ENCODE results near the gene ADAMTSL3.
A peak's percentile ranks its signal among the peaks of the same experiment; 100 is the strongest.

Gene ADAMTSL3

DNA sequence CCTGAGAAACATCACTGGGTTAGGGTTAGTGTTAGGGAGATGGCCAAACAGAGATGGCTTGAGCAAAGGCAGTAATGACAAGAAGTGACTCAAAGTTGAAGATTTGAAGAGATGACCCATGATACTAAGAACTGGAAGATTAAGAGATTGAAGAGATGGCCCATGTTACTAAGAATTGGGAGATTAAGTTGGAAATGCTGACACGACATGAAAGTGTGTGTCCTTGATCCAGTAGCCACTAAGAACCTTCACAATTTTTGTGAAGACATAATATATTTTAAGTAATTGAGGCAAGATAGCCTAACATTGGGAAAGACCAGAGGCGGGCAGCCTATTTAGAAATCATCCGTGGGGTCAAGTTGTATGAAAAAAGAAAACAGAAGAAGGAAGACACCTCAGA, 239.4 kb downstream of the ADAMTSL3 start:
- Histone ChIP-seq H3K4me2 (ENCODE audit: low read length) (no peak overlapping the region), H3K4me3 (ENCODE audit: low read length) (no peak overlapping the region), H3K9ac (ENCODE audit: low read depth, low read length) (no peak overlapping the region), H3K27me3 (ENCODE audit: control insufficient read depth, insufficient read depth, low read length) (no peaks in the 10 kb centered on the region), H3K4me1 (ENCODE audit: control insufficient read depth, insufficient read depth, low read length) (no peaks in the 10 kb centered on the region), H3K9me3 (replicated peaks; ENCODE audit: low read length) (no peaks in the 10 kb centered on the region), H3K36me3 (ENCODE audit: insufficient read depth, low read length) (no peaks in the 10 kb centered on the region)

- Histone ChIP-seq H3K9ac (ENCODE audit: low read depth, low read length) (no peak overlapping the region), H3K9me3 (replicated peaks; ENCODE audit: low read length) (no peaks in the 10 kb centered on the region), H3K36me3 (ENCODE audit: insufficient read depth, low read length) (no peaks in the 10 kb centered on the region), H3K4me2 (ENCODE audit: low read length) (no peak overlapping the region), H3K4me1 (ENCODE audit: control insufficient read depth, insufficient read depth, low read length) (no peaks in the 10 kb centered on the region), H3K27me3 (ENCODE audit: control insufficient read depth, insufficient read depth, low read length) (peaks cover 27% of the 10 kb centered on the region), H3K4me3 (ENCODE audit: low read length) (no peak overlapping the region)
Observed at GRCh38 chr15:83897037-83897436, 243.1 kb downstream of the ADAMTSL3 start.

DNA sequence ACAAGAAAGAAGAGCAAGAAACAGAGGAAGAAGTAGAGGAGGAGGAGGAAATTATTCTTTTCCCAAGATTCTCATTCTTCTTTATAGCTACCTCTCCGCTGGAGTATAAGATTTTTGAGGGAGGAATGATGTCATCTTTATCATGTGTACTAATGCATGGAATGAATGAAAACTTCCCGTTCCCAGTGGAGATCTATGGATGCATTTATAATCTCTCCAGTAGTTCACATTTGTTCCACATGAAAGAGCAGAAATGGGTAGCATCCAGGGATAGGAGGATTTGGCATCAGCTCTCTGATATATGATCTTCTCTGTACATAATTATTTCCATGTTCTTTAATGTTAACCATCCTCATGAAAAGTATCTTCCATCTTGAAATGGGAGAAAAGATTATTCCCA, 244.4 kb downstream of the ADAMTSL3 start:
- Histone ChIP-seq H3K27me3 (ENCODE audit: control insufficient read depth, insufficient read depth, low read length) (peaks cover 27% of the 10 kb centered on the region), H3K9me3 (replicated peaks; ENCODE audit: low read length) (no peaks in the 10 kb centered on the region), H3K9ac (ENCODE audit: low read depth, low read length) (no peak overlapping the region), H3K4me2 (ENCODE audit: low read length) (no peak overlapping the region), H3K4me3 (ENCODE audit: low read length) (no peak overlapping the region), H3K36me3 (ENCODE audit: insufficient read depth, low read length) (no peaks in the 10 kb centered on the region), H3K4me1 (ENCODE audit: control insufficient read depth, insufficient read depth, low read length) (no peaks in the 10 kb centered on the region)

DNA sequence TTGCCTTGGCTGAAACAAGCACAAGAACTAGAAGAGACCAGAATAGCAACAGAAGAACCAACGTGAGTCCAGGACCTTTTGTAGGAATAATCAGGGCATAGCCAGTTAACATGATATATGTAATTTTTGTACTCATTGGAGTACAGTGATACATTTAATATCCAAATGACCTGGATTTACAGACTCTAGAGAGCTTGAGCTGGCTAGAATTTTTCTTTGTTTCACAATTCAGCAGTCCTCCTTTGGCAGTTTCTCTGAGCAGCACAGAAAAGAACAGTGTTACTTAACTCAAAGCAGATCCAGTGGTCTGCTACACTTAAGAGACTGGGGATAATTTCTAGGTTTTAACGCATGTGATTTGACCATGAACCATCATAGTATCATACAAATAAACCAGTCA, 245.7 kb downstream of the ADAMTSL3 start:
- Histone ChIP-seq H3K4me3 (ENCODE audit: low read length) (no peak overlapping the region), H3K9me3 (replicated peaks; ENCODE audit: low read length) (no peaks in the 10 kb centered on the region), H3K27me3 (ENCODE audit: control insufficient read depth, insufficient read depth, low read length) (peaks cover 27% of the 10 kb centered on the region), H3K9ac (ENCODE audit: low read depth, low read length) (no peak overlapping the region), H3K4me1 (ENCODE audit: control insufficient read depth, insufficient read depth, low read length) (peaks cover 4% of the 10 kb centered on the region), H3K4me2 (ENCODE audit: low read length) (no peak overlapping the region), H3K36me3 (ENCODE audit: insufficient read depth, low read length) (no peaks in the 10 kb centered on the region)

- H3K4me3 ChIP-seq (ENCODE audit: low read length), result no peak overlapping the region
- H3K9me3 ChIP-seq (replicated peaks; ENCODE audit: low read length), result no peaks in the 10 kb centered on the region
- no peak overlapping the region for H3K9ac ChIP-seq (ENCODE audit: low read depth, low read length)
- peaks cover 7% of the 10 kb centered on the region for H3K4me1 ChIP-seq (ENCODE audit: control insufficient read depth, insufficient read depth, low read length)
- peak overlapping the region; percentile 21 for H3K4me2 ChIP-seq (ENCODE audit: low read length)
- no peaks in the 10 kb centered on the region for H3K36me3 ChIP-seq (ENCODE audit: insufficient read depth, low read length)
- peaks cover 26% of the 10 kb centered on the region for H3K27me3 ChIP-seq (ENCODE audit: control insufficient read depth, insufficient read depth, low read length)
Observed at GRCh38 chr15:83904107-83905040, 250.5 kb downstream of the ADAMTSL3 start.

GRCh38 chr15:83905556-83906273, 251.8 kb downstream of the ADAMTSL3 start:
- peaks cover 13% of the 10 kb centered on the region for H3K27me3 ChIP-seq (ENCODE audit: control insufficient read depth, insufficient read depth, low read length)
- H3K9me3 ChIP-seq (replicated peaks; ENCODE audit: low read length), result no peaks in the 10 kb centered on the region
- H3K4me1 ChIP-seq (ENCODE audit: control insufficient read depth, insufficient read depth, low read length), result peaks cover 7% of the 10 kb centered on the region
- H3K36me3 ChIP-seq (ENCODE audit: insufficient read depth, low read length), result no peaks in the 10 kb centered on the region
- H3K4me3 ChIP-seq (ENCODE audit: low read length), result no peak overlapping the region
- no peak overlapping the region for H3K9ac ChIP-seq (ENCODE audit: low read depth, low read length)
- no peak overlapping the region for H3K4me2 ChIP-seq (ENCODE audit: low read length)

DNA sequence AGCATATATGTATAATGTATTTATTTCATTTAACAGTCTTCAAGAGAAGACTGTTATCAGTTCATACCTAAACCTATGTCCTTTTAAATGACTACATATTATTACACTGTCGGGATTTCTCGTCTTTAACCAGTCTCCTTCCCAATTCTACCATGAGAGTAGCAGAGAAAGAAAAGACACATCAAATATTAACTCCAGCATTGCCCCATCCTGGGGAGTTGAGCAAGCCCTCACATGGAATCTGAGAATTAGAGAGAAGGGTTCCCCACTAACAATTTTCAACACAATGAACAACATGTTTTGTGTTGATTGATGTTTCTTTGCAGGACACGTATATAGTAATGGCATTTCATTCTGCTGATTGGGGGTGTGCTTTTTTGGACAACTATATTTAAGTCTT, 257.4 kb downstream of the ADAMTSL3 start:
- no peaks in the 10 kb centered on the region for H3K9me3 ChIP-seq (replicated peaks; ENCODE audit: low read length)
- no peak overlapping the region for H3K4me2 ChIP-seq (ENCODE audit: low read length)
- H3K36me3 ChIP-seq (ENCODE audit: insufficient read depth, low read length), result no peaks in the 10 kb centered on the region
- no peak overlapping the region for H3K9ac ChIP-seq (ENCODE audit: low read depth, low read length)
- no peak overlapping the region for H3K4me3 ChIP-seq (ENCODE audit: low read length)
- H3K4me1 ChIP-seq (ENCODE audit: control insufficient read depth, insufficient read depth, low read length), result no peaks in the 10 kb centered on the region
- no peaks in the 10 kb centered on the region for H3K27me3 ChIP-seq (ENCODE audit: control insufficient read depth, insufficient read depth, low read length)

- no peaks in the 10 kb centered on the region for H3K36me3 ChIP-seq (ENCODE audit: insufficient read depth, low read length)
- no peak overlapping the region for H3K9ac ChIP-seq (ENCODE audit: low read depth, low read length)
- no peak overlapping the region for H3K4me2 ChIP-seq (ENCODE audit: low read length)
- no peaks in the 10 kb centered on the region for H3K9me3 ChIP-seq (replicated peaks; ENCODE audit: low read length)
- H3K4me3 ChIP-seq (ENCODE audit: low read length), result no peak overlapping the region
- no peaks in the 10 kb centered on the region for H3K4me1 ChIP-seq (ENCODE audit: control insufficient read depth, insufficient read depth, low read length)
- no peaks in the 10 kb centered on the region for H3K27me3 ChIP-seq (ENCODE audit: control insufficient read depth, insufficient read depth, low read length)
Observed at GRCh38 chr15:83912343-83912742, 258.4 kb downstream of the ADAMTSL3 start.

DNA sequence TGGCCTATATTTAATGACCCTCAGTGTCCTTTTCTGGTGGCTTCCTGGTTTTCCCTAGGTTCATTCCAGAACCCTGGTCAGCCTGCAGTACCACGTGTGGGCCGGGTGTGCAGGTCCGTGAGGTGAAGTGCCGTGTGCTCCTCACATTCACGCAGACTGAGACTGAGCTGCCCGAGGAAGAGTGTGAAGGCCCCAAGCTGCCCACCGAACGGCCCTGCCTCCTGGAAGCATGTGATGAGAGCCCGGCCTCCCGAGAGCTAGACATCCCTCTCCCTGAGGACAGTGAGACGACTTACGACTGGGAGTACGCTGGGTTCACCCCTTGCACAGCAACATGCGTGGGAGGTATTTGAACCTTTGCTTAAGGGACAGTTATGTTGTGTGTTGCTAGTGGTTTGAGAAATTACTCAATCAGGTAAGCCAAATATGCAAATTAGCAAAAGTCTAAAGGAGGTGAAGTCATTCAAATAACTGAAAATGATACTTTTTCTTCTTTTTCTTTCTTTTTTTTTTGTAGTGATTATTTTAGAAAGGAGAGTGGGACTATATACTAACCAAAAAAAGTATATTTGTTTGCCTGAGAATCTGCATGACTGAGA, 259.2 kb downstream of the ADAMTSL3 start:
- Histone ChIP-seq H3K9ac (ENCODE audit: low read depth, low read length) (no peak overlapping the region), H3K4me3 (ENCODE audit: low read length) (no peak overlapping the region), H3K36me3 (ENCODE audit: insufficient read depth, low read length) (no peaks in the 10 kb centered on the region), H3K4me2 (ENCODE audit: low read length) (no peak overlapping the region), H3K27me3 (ENCODE audit: control insufficient read depth, insufficient read depth, low read length) (no peaks in the 10 kb centered on the region), H3K9me3 (replicated peaks; ENCODE audit: low read length) (no peaks in the 10 kb centered on the region), H3K4me1 (ENCODE audit: control insufficient read depth, insufficient read depth, low read length) (no peaks in the 10 kb centered on the region)

GRCh38 chr15:83914906-83915305, 261.0 kb downstream of the ADAMTSL3 start:
- Histone ChIP-seq H3K27me3 (ENCODE audit: control insufficient read depth, insufficient read depth, low read length) (no peaks in the 10 kb centered on the region), H3K9me3 (replicated peaks; ENCODE audit: low read length) (no peaks in the 10 kb centered on the region), H3K4me1 (ENCODE audit: control insufficient read depth, insufficient read depth, low read length) (peaks cover 9% of the 10 kb centered on the region), H3K4me3 (ENCODE audit: low read length) (no peak overlapping the region), H3K4me2 (ENCODE audit: low read length) (no peak overlapping the region), H3K9ac (ENCODE audit: low read depth, low read length) (no peak overlapping the region), H3K36me3 (ENCODE audit: insufficient read depth, low read length) (no peaks in the 10 kb centered on the region)

GRCh38 chr15:83917432-83917831, 263.5 kb downstream of the ADAMTSL3 start:
- Histone ChIP-seq H3K4me3 (ENCODE audit: low read length) (no peak overlapping the region), H3K36me3 (ENCODE audit: insufficient read depth, low read length) (no peaks in the 10 kb centered on the region), H3K9ac (ENCODE audit: low read depth, low read length) (no peak overlapping the region), H3K9me3 (replicated peaks; ENCODE audit: low read length) (no peaks in the 10 kb centered on the region), H3K4me2 (ENCODE audit: low read length) (no peak overlapping the region), H3K27me3 (ENCODE audit: control insufficient read depth, insufficient read depth, low read length) (no peaks in the 10 kb centered on the region), H3K4me1 (ENCODE audit: control insufficient read depth, insufficient read depth, low read length) (peaks cover 9% of the 10 kb centered on the region)

All from skeletal muscle satellite cell (primary cell).